Heart right ventricle (tissue), 16 donors: ENCODE measurements around the gene OSBP. TPM values are rescaled to one million over a fixed set of nuclear protein-coding genes. Genes with fewer than 3 reads are reported as not detected.

Source experiments
- ATAC-seq, 8 donors: fragments of 200-7000 bp; cut with Tn5 transposase; one replicate each; pipeline ENCODE4 v1.9.1; 2020; ENCODE audit warnings: mild to moderate bottlenecking in 8 of 8, moderate library complexity in 8 of 8, moderate number of reproducible peaks in 1 of 8
- DNase-seq, 2 donors: peaks; one replicate each; pipeline ENCODE4 v3.0.0-alpha.2; 2020
- H3K27ac ChIP-seq, 10 donors: fragments of 200-600 bp; sonication (generic) in 2 of 10; one replicate each; pipeline versions ENCODE4 v1.5.0 to v1.8.0; 2020 to 2022; ENCODE audit warnings: mild to moderate bottlenecking in 3 of 10
- H3K27me3 ChIP-seq, 7 donors: fragments of 200-600 bp; one replicate each; pipeline ENCODE4 v1.8.0; 2021 to 2022; ENCODE audit warnings: mild to moderate bottlenecking in 2 of 7
- H3K36me3 ChIP-seq, 9 donors: fragments of 200-600 bp; sonication (generic) in 1 of 9; one replicate each; pipeline versions ENCODE4 v1.5.0 to v1.8.0; 2020 to 2022; ENCODE audit warnings: mild to moderate bottlenecking in 2 of 9
- H3K4me1 ChIP-seq, 9 donors: fragments of 200-600 bp; sonication (generic) in 1 of 9; one replicate each; pipeline versions ENCODE4 v1.5.0 to v1.8.0; 2020 to 2022; ENCODE audit warnings: mild to moderate bottlenecking in 4 of 9
- H3K4me3 ChIP-seq, 10 donors: fragments of 200-600 bp; sonication (generic) in 2 of 10; one replicate each; pipeline versions ENCODE4 v1.5.0 to v1.8.0; 2020 to 2022; ENCODE audit warnings: mild to moderate bottlenecking in 7 of 10, moderate library complexity in 2 of 10
- H3K9me3 ChIP-seq, 11 donors: fragments of 200-600 bp in 10 of 11; sonication (generic) in 2 of 11; one replicate each; pipeline versions ENCODE4 v1.5.0 to v1.8.0; 2013 to 2022; ENCODE audit warnings: mild to moderate bottlenecking in 2 of 11, control low read depth in 1 of 11, moderate library complexity in 1 of 11
- CTCF ChIP-seq, 9 donors: fragments of 200-600 bp; sonication (generic) in 2 of 9; IDR thresholded peaks; one replicate each; pipeline versions ENCODE4 v1.5.0 to v1.8.0; 2021 to 2022; ENCODE audit warnings: antibody characterized with exemption in 9 of 9, mild to moderate bottlenecking in 5 of 9, moderate library complexity in 1 of 9
- WGBS, 2 donors: extraction: QIAGEN DNeasy Blood & Tissue Kit; methylation state at CpG; one replicate each; pipeline ENCODE4 v1.1.7; 2013; ENCODE audit warnings: inconsistent platforms in 1 of 2; 5-methylcytosine and 5-hydroxymethylcytosine counted together
- intact Hi-C, 10 donors: fragments of 100-400 bp; cut with DNase I; formaldehyde crosslinking; loops; one replicate each; pipeline versions ENCODE4 v1.11.1 to v1.14.2; 2022
- polyA plus RNA-seq, 2 donors: library from polyadenylated mRNA; stranded (reverse); fragments of 200-250 nt; gene quantifications; one replicate each; pipeline ENCODE4 v1.2.3, GENCODE V29; 2013
- total RNA-seq, 10 donors: library from RNA; stranded (reverse); fragmentation: NEBNext Ultra II Directional in 3 of 10; extraction: Animal tissue kit (Norgen Biotek cat#: 25700) in 3 of 10; gene quantifications; one replicate each; pipeline versions ENCODE4 v1.2.1 to v1.2.4, GENCODE V29; 2021 to 2023
- donor health status: Arrhythmogenic right ventricular cardiomyopathy.
- donor health status: ischemic (EF 13 %, LVEDD 7.1; RV severe dilation, severe dysfunction).
- donor health status: healthy with polysubstance abuse.
- donor health status: DM: no; HTN: yes; CAD: no.
- donor health status: DM: no; HTN: no; CAD: no.
- donor health status: ischemic (EF 25% LVEDD 6.9; RV normal size, moderate dysfunction).
- donor health status: ischemic (EF 25% LVEDD 5.7; RV mildly dilated, moderate dysfunction).
- donor health status: healthy.
- donor health status: DM: yes; HTN: yes; CAD: no.
- donor health status: Ischemic cardiomyopathy.
- donor health status: ischemic (EF 35%, LVEDD 5.7; RV mildly dilated, moderate dysfunction).
- donor health status: nonischemic (EF 11% LVEDD 7.7; RV severe dilation, severe dysfunction).
- donor health status: DM: yes; HTN: yes; CAD: no.
- donor health status: PGD.
- donor health status: ischemic (EF 29% LVEDD 5.4; RV normal size, mild dysfunction).
- donor health status: nonischemic (EF 23%, LVEDD 6.1; RV moderate dilation, normal function).

The OSBP gene
- total and polyA plus RNA-seq, 12 donors, result 11.2 to 46.8 (median 39.0) TPM

- ATAC-seq (no peak), DNase-seq (no peak)
- Histone ChIP-seq H3K36me3 (peaks cover 0 to 50% (median 28%) of the 10 kb centered on the region in 9 donors), H3K4me1 (peaks cover 0 to 19% (median 5%) of the 10 kb centered on the region in 9 donors), H3K9me3 (no peaks in the 10 kb centered on the region), H3K27ac (peak overlapping the region in 2 of 10 donors; percentile 22 to 58), H3K4me3 (no peak overlapping the region), H3K27me3 (no peaks in the 10 kb centered on the region)
- intact Hi-C loops, result loop anchor here in 1 of 10 donors (10.0 kb wide), 1 partner anchor 92 kb away; the partner anchor contains the start of gene PATL1
- TF ChIP-seq CTCF (IDR thresholded peaks at IDR 0.05), result no peak
- 86 to 89% methylated on average over 4 of the region's 4 CpGs for WGBS, 2 donors
These were observed 42.4 kb downstream of the OSBP start for GRCh38 chr11:59573216-59573615.

DNA sequence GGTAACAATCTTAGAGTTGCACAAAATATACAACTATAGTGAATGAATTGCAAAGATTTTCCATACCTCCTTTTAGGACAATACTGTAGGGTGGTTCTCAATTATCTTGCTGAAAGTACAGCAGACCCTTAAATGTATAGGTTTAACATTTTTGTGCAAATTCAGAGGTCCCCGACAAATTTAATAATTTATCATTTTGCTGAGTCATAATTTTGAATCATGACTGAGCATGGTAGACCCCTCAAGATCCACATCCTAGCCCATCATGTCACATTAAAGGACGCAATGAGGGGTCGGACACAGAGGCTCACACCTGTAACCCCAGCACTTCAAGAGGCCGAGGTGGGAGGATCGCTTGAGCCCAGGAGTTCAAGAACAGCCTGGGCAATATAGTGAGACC lies 43.5 kb downstream of the OSBP start:
- Histone ChIP-seq H3K9me3 (no peaks in the 10 kb centered on the region), H3K36me3 (peaks cover 0 to 39% (median 17%) of the 10 kb centered on the region in 9 donors), H3K27ac (no peak overlapping the region), H3K27me3 (no peaks in the 10 kb centered on the region), H3K4me3 (no peak overlapping the region), H3K4me1 (peaks cover 0 to 19% (median 5%) of the 10 kb centered on the region in 9 donors)
- intact Hi-C loops, result loop anchor here in 1 of 10 donors (10.0 kb wide), 1 partner anchor 93 kb away; the partner anchor contains the start of gene PATL1
- no peak for DNase-seq
- WGBS, 2 donors, result 96 to 97% methylated on average over 5 of the region's 5 CpGs
- ATAC-seq, result no peak
- TF ChIP-seq CTCF (IDR thresholded peaks at IDR 0.05), result no peak

GRCh38 chr11:59562292-59562691 lies 53.3 kb downstream of the OSBP start:
- intact Hi-C loops, result loop anchor here in 5 of 10 donors (5.0 to 10.0 kb wide), 3 partner anchors 53 to 105 kb away; partner anchors contain the start of genes OSBP (in 4 of the 5) and PATL1 (in 1 of the 5)

More at GRCh38 chr11:59562292-59562691, 53.3 kb downstream of the OSBP start:
- Histone ChIP-seq H3K9me3 (no peaks in the 10 kb centered on the region), H3K27ac (no peak overlapping the region), H3K27me3 (no peaks in the 10 kb centered on the region), H3K36me3 (no peaks in the 10 kb centered on the region), H3K4me3 (no peak overlapping the region), H3K4me1 (peaks cover 0 to 32% (median 13%) of the 10 kb centered on the region in 9 donors)
- DNase-seq, result no peak
- ATAC-seq, result no peak
- no peak for TF ChIP-seq CTCF (IDR thresholded peaks at IDR 0.05)
- WGBS, 2 donors, result 77 to 89% methylated on average over 3 of the region's 3 CpGs
